H7 (cell line): ENCODE measurements around the gene EIF2S2. TPM values are rescaled to one million over a fixed set of nuclear protein-coding genes. Genes with fewer than 3 reads are reported as not detected.

ENCODE experiments used
- DNase-seq: peaks from one replicate; pipeline ENCODE4 v3.0.0; 2012
- H3K27me3 ChIP-seq: 2 replicates; pipeline ENCODE4 v1.6.0; 2011; ENCODE audit warnings: mild to moderate bottlenecking, low read length; ENCODE audit not compliant: control insufficient read depth, insufficient read depth
- H3K36me3 ChIP-seq: replicated peaks from 2 replicates; pipeline ENCODE4 v1.5.1; 2011; ENCODE audit warnings: low read length; ENCODE audit not compliant: control insufficient read depth, insufficient read depth
- H3K4me3 ChIP-seq: 2 replicates; pipeline ENCODE4 v1.5.1; 2011; ENCODE audit warnings: low read depth, mild to moderate bottlenecking, control low read depth, low read length, moderate library complexity; ENCODE audit not compliant: insufficient read depth
- total RNA-seq: library from RNA; depleted of rRNA; stranded (reverse); fragments of >200 nt; shearing (Covaris generic); gene quantifications from 2 replicates; pipeline ENCODE4 v1.2.3, GENCODE V29; 2014

The EIF2S2 gene
- total RNA-seq, 1 experiment from 2014 or later = 106 TPM

DNA sequence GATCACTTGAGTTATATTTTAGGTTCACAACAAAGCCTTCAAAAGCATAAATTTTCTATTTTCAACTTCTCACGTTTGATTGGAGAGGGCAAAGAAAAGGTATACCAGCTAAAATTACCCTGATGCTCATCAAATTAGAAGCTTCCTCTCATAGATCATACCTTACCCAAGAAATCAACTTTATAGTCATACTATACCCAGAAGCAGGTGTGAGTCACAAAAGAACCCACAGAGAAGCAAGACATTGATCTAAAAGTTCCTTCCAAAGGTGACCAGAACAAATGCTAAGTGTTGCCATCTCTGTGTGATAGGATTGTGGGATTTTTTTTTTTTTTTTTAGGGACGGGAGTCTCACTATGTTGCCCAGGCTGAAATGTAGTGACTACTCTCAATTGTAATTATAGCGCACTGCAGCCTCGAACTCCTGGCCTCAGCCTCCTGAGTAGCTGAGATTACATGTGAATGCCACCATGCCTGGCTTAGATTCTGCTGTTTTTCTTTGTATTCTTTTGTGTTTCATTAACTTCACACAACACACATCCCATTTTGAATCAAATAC is 3.3 kb downstream of the EIF2S2 start:
- Histone ChIP-seq H3K36me3 (peaks cover 25% of the 10 kb centered on the region), H3K4me3 (no peak overlapping the region), H3K27me3 (no peaks in the 10 kb centered on the region)
- DNase-seq = no peak

- no peak for DNase-seq
- peaks cover 42% of the 10 kb centered on the region for H3K36me3 ChIP-seq
- H3K4me3 ChIP-seq = no peak overlapping the region
- no peaks in the 10 kb centered on the region for H3K27me3 ChIP-seq
Observed at GRCh38 chr20:34105978-34106675, 5.9 kb downstream of the EIF2S2 start.

- H3K27me3 ChIP-seq = no peaks in the 10 kb centered on the region
- H3K36me3 ChIP-seq = peaks cover 47% of the 10 kb centered on the region
- no peak for DNase-seq
- H3K4me3 ChIP-seq = no peak overlapping the region
Observed at GRCh38 chr20:34104059-34104458, 8.0 kb downstream of the EIF2S2 start.

GRCh38 chr20:34102342-34102741 is 9.7 kb downstream of the EIF2S2 start:
- Histone ChIP-seq H3K4me3 (no peak overlapping the region), H3K36me3 (peaks cover 57% of the 10 kb centered on the region), H3K27me3 (no peaks in the 10 kb centered on the region)
- no peak for DNase-seq

DNA sequence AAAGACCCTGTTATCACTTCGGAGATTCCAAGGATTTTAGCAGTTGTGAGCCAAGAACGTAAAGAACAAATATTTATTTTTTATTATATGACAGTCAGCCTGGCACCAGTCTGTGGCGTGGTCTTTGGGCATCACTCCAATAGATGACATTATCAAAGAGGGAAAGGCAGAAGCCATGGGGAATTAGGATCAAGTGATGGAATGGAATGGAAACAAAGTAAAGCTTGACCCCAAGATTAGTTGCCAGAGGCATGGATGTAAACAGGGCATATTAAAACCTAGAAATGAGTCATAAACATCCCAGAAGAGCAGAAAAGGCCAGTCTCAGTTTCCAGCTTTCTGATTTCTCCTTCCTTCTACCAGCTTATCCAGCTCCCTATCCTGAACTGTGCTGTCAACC is 11.5 kb downstream of the EIF2S2 start:
- H3K4me3 ChIP-seq = no peak overlapping the region
- no peak for DNase-seq
- H3K27me3 ChIP-seq = no peaks in the 10 kb centered on the region
- peaks cover 68% of the 10 kb centered on the region for H3K36me3 ChIP-seq

DNA sequence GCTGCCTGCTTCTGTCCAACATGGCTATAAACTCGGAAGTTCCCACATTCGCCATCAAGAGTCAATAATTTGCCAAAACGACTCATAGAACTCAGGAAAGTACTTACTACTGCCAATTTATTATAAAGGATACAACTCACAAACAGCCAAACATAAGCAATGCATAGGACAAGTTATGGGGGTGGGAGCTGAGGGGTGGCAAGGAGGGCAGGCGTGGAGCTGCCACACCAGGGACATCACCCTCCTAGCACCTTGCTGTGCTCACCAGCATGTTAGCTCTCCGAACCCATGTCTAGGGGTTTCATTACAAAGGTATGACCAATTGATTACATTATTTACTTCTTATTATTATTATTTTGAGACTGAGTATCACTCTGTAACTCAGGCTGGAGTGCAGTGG is 12.4 kb downstream of the EIF2S2 start:
- Histone ChIP-seq H3K4me3 (no peak overlapping the region), H3K36me3 (peaks cover 68% of the 10 kb centered on the region), H3K27me3 (no peaks in the 10 kb centered on the region)
- no peak for DNase-seq

GRCh38 chr20:34098570-34098969 is 13.5 kb downstream of the EIF2S2 start:
- DNase-seq = no peak
- Histone ChIP-seq H3K27me3 (no peaks in the 10 kb centered on the region), H3K4me3 (no peak overlapping the region), H3K36me3 (peaks cover 67% of the 10 kb centered on the region)

DNA sequence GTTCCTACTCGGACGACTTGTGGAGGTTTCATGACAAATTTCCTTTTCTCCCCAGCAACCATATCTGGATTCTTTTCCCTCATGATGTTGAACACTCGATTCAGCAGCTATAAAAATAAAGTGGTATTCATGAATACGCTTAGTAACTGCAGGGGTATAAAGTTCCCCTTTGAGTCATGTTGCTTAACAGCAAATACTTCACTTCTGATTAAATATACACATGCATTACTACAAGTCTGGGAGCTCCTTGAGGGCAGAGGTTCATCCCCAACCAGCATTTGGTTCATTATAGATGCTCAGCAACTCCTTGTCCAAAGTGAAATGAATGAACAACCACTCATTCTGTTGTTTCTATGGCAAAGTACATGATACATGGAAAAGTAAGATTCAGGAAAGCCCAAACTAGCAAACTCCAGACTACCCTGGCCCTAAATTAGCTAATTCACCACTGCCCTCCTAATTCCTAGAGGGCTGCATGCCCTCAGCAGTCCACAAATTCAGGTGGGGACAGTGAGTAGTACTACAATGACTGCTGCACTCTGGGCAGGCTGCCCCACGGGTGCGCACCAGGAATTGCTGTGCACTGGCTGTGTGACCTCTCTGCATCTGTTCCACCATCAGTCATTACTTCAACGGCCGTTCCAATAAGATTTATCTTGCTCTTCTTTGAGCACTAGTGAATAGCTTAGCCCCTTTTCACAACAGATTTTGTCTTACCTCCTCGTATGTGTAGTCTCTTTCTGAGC is 15.2 kb downstream of the EIF2S2 start:
- H3K36me3 ChIP-seq = peaks cover 63% of the 10 kb centered on the region
- H3K4me3 ChIP-seq = no peak overlapping the region
- H3K27me3 ChIP-seq = no peaks in the 10 kb centered on the region
- no peak for DNase-seq

DNA sequence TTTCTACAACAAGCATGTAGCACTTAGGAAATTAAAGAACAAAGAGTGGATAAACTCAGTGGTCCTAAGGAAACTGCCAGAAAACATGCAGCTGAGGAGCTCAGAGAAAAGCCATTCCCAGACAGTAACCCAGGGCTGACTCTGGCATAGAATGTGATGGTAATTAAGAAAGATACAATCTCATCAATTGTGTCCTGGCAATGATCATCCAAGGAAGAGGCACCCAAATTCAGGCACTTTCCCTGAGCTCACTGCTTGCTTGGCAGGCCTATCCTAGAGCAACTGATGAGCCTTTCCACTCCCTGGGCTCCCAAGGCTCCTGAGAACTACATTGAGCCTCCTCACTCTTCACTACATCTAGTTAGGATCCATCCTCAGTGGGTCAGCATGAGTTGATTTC is 16.2 kb downstream of the EIF2S2 start:
- Histone ChIP-seq H3K4me3 (no peak overlapping the region), H3K27me3 (no peaks in the 10 kb centered on the region), H3K36me3 (peaks cover 63% of the 10 kb centered on the region)
- no peak for DNase-seq

DNA sequence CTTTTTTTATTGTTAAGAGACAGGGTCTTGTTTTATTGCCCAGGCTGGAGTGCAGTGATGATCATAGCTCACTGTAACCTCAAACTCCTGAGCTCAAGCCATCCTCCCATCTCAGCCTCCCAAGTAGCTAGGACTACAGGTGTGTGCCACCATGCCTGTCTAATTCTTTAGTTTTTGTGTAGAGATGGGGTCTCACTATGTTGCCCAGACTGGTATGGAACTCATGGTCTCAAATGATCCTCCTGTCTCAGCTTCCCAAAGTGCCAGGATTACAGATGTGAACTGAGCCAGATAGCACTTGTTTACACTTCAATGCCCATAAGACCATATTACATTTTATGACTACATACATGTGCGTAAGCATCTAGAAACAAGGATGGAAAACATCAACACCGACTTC is 18.1 kb downstream of the EIF2S2 start:
- H3K27me3 ChIP-seq = no peaks in the 10 kb centered on the region
- H3K4me3 ChIP-seq = no peak overlapping the region
- H3K36me3 ChIP-seq = peaks cover 67% of the 10 kb centered on the region
- DNase-seq = no peak

DNA sequence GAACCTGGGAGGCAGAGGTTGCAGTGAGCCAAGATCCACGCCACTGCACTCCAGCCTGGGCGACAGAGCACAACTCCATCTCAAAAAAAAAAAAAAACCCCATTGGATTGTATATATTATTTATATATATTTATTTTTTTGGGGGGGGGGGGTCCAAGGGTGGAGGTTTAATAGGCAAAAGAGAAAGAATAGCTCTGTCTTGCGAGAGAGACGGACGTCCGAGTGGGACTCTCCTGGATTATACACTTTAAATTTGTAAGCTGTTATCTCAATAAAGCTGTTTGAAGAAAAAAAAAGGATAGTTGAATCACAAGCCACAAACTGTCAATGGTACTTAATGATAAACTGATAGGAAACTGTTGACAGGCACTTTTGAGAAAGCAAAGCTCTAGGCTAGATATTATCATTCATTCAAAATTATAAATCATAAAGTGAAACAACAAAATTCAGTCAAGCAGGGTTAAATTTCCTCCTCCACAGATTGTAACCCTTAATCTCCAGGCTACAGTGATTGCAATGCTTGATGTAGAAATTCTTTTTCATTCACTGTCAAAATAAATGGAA is 20.3 kb downstream of the EIF2S2 start:
- no peaks in the 10 kb centered on the region for H3K27me3 ChIP-seq
- DNase-seq = no peak
- no peak overlapping the region for H3K4me3 ChIP-seq
- peaks cover 62% of the 10 kb centered on the region for H3K36me3 ChIP-seq

DNA sequence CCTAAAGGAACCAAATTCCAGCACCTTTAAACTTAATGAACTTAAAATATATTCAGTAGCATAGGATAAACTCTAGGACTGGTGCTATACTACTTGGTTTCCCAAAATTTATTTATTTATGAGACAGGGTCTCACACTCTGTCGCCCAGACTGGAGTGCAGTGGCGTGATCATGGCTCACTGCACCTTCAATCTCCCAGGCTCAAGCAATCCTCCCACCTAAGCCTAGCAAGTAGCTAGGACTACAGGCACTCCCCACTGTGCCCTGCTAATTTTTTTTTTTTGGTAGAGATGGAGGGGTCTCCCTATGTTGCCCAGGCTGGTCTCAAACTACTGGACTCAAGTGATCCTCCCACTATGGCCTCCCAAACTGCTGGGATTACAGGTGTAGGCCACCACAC is 21.4 kb downstream of the EIF2S2 start:
- H3K4me3 ChIP-seq = no peak overlapping the region
- H3K36me3 ChIP-seq = peaks cover 52% of the 10 kb centered on the region
- no peak for DNase-seq
- no peaks in the 10 kb centered on the region for H3K27me3 ChIP-seq

- Histone ChIP-seq H3K4me3 (no peak overlapping the region), H3K27me3 (no peaks in the 10 kb centered on the region), H3K36me3 (peaks cover 46% of the 10 kb centered on the region)
- DNase-seq = no peak
Observed at GRCh38 chr20:34089655-34090345, 22.2 kb downstream of the EIF2S2 start.

GRCh38 chr20:34089175-34089479 is 22.9 kb downstream of the EIF2S2 start:
- H3K4me3 ChIP-seq = no peak overlapping the region
- no peak for DNase-seq
- H3K36me3 ChIP-seq = peaks cover 42% of the 10 kb centered on the region
- H3K27me3 ChIP-seq = no peaks in the 10 kb centered on the region
